Thyroid gland (tissue), 4 donors: ENCODE results near the gene TRPC1. TPM values are rescaled to one million over a fixed set of nuclear protein-coding genes. Genes with fewer than 3 reads are reported as not detected.

Source experiments
- DNase-seq, 2 donors: peaks; one replicate each; pipeline ENCODE4 v3.0.0-alpha.2; 2019
- H3K27ac ChIP-seq, 3 donors: fragments of 200-600 bp; sonication (generic); 1 replicate in 2 of 3; 2 replicates in 1 of 3; pipeline ENCODE4 v1.5.1; 2016 to 2019; ENCODE audit warnings: mild to moderate bottlenecking in 1 of 3, moderate library complexity in 1 of 3
- H3K27me3 ChIP-seq: fragments of 200-600 bp; sonication (generic); one replicate; pipeline ENCODE4 v1.5.1; 2019
- H3K36me3 ChIP-seq, 2 donors: fragments of 200-600 bp; sonication (generic); one replicate each; pipeline ENCODE4 v1.5.1; 2016 to 2019
- H3K4me1 ChIP-seq, 2 donors: fragments of 200-600 bp; sonication (generic); one replicate each; pipeline ENCODE4 v1.5.1; 2017 to 2019
- H3K4me3 ChIP-seq, 3 donors: fragments of 200-600 bp; sonication (generic); replicated peaks in 1 of 3; 1 replicate in 2 of 3; 2 replicates in 1 of 3; pipeline ENCODE4 v1.5.1; 2016; ENCODE audit warnings: mild to moderate bottlenecking in 1 of 3
- H3K9me3 ChIP-seq: fragments of 200-600 bp; sonication (generic); one replicate; pipeline ENCODE4 v1.5.1; 2017
- POLR2A ChIP-seq, 2 donors: fragments of 450-650 bp; IDR thresholded peaks; one replicate each; pipeline ENCODE4 v1.6.1; 2017; ENCODE audit warnings: antibody characterized with exemption in 2 of 2, mild to moderate bottlenecking in 2 of 2, moderate library complexity in 1 of 2
- WGBS, 2 donors: methylation state at CpG; one replicate each; pipeline ENCODE4 v1.1.5; 2017; 5-methylcytosine and 5-hydroxymethylcytosine counted together
- intact Hi-C: fragments of 100-400 bp; cut with DNase I; formaldehyde crosslinking; loops from one replicate; pipeline ENCODE4 v1.15.1; 2023
- total RNA-seq, 4 donors: library from RNA; depleted of rRNA; stranded (reverse); fragments of >200 nt; gene quantifications; one replicate each; pipeline ENCODE4 v1.2.3, GENCODE V29; 2016
- TF ChIP-seq, protein P1 (sequence below), 6 experiments: fragments of 200-600 bp in 3 of 6; fragments of 450-650 bp in 3 of 6; sonication (generic) in 3 of 6; IDR thresholded peaks; one replicate each; pipeline ENCODE4 v1.5.1; 2016 to 2019; ENCODE audit warnings: antibody characterized with exemption in 6 of 6, mild to moderate bottlenecking in 2 of 6, inconsistent platforms in 1 of 6, moderate library complexity in 1 of 6

TRPC1 gene
- total RNA-seq, 4 donors from 2014 or later, result 18.2 to 22.5 (median 20.4) TPM

DNA sequence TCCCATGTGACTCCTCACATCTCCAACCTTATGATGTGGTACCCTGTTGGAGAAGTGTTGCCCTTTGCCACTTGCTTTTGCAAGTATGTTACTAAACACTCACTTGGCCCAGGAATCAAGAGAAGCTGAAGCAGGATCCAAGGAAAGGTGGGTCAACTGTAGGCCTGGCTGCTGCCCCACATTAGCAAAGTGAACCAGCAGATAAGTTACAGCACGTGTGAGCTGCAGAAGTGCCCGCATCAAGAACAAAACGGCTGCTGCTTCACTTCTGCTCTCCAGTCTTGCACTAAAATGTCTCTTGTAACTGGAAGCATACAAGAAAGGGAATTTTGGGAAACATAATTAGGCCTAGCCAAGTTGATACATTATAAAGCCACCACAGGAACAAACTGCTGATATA is 85.4 kb downstream of the TRPC1 start:
- WGBS, 2 donors, result 86 to 89% methylated on average over 3 of the region's 3 CpGs
- no peaks in the 10 kb centered on the region for H3K4me1 ChIP-seq

DNA sequence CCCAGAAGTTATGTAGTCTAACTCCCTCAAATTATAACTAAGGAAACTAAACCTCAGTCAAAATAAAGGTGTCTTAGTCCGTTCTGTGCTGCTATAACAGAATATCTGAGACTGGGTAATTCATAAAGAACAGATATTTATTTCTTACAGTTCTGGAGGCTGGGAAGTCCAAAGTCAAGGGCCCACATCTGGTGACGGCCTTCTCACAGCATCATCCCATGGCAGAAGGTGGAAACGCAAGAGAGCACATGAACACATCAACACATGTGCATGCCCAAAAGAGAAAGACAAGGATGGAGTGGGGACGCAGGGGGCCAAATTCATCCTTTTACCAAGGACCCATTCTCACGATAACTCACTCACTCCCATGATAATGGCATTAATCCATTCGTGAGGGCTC is 92.0 kb downstream of the TRPC1 start:
- no peaks in the 10 kb centered on the region for H3K27me3 ChIP-seq
- H3K4me1 ChIP-seq, result no peaks in the 10 kb centered on the region
- H3K27ac ChIP-seq, result no peak overlapping the region
- 95 to 97% methylated on average over 6 of the region's 6 CpGs for WGBS, 2 donors
- no peaks in the 10 kb centered on the region for H3K9me3 ChIP-seq
- intact Hi-C loops, result no loop called here
- DNase-seq, result no peak
- no peak overlapping the region for H3K4me3 ChIP-seq
- TF ChIP-seq, protein P1, sequence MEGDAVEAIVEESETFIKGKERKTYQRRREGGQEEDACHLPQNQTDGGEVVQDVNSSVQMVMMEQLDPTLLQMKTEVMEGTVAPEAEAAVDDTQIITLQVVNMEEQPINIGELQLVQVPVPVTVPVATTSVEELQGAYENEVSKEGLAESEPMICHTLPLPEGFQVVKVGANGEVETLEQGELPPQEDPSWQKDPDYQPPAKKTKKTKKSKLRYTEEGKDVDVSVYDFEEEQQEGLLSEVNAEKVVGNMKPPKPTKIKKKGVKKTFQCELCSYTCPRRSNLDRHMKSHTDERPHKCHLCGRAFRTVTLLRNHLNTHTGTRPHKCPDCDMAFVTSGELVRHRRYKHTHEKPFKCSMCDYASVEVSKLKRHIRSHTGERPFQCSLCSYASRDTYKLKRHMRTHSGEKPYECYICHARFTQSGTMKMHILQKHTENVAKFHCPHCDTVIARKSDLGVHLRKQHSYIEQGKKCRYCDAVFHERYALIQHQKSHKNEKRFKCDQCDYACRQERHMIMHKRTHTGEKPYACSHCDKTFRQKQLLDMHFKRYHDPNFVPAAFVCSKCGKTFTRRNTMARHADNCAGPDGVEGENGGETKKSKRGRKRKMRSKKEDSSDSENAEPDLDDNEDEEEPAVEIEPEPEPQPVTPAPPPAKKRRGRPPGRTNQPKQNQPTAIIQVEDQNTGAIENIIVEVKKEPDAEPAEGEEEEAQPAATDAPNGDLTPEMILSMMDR (IDR thresholded peaks at IDR 0.05), result no peak
- no peak for TF ChIP-seq POLR2A (IDR thresholded peaks at IDR 0.05)
- H3K36me3 ChIP-seq, result no peaks in the 10 kb centered on the region

More for the DNA sequence above, 85.4 kb downstream of the TRPC1 start:
- H3K9me3 ChIP-seq, result no peaks in the 10 kb centered on the region
- TF ChIP-seq, protein P1 (IDR thresholded peaks at IDR 0.05), result no peak
- no peak for TF ChIP-seq POLR2A (IDR thresholded peaks at IDR 0.05)
- no peaks in the 10 kb centered on the region for H3K27me3 ChIP-seq
- no peak overlapping the region for H3K4me3 ChIP-seq
- H3K27ac ChIP-seq, result no peak overlapping the region
- no peak for DNase-seq
- H3K36me3 ChIP-seq, result no peaks in the 10 kb centered on the region
- intact Hi-C loops, result no loop called here

- TF ChIP-seq POLR2A (IDR thresholded peaks at IDR 0.05), result no peak
- TF ChIP-seq, protein P1 (IDR thresholded peaks at IDR 0.05), result no peak
- 32 to 37% methylated on average over 1 of the region's 1 CpG for WGBS, 2 donors
- DNase-seq, result no peak
Observed at GRCh38 chr3:142817356-142817755, 93.5 kb downstream of the TRPC1 start.

GRCh38 chr3:142817897-142818296 is 94.1 kb downstream of the TRPC1 start:
- intact Hi-C loops, result no loop called here
- no peaks in the 10 kb centered on the region for H3K27me3 ChIP-seq
- WGBS, 2 donors, result 76 to 78% methylated on average over 7 of the region's 7 CpGs
- no peak for TF ChIP-seq POLR2A (IDR thresholded peaks at IDR 0.05)
- TF ChIP-seq, protein P1 (IDR thresholded peaks at IDR 0.05), result no peak
- no peak overlapping the region for H3K27ac ChIP-seq
- H3K4me3 ChIP-seq, result no peak overlapping the region
- H3K36me3 ChIP-seq, result no peaks in the 10 kb centered on the region
- no peaks in the 10 kb centered on the region for H3K9me3 ChIP-seq
- DNase-seq, result no peak
- H3K4me1 ChIP-seq, result no peaks in the 10 kb centered on the region

More at GRCh38 chr3:142817356-142817755, 93.5 kb downstream of the TRPC1 start:
- Histone ChIP-seq H3K9me3 (no peaks in the 10 kb centered on the region), H3K36me3 (no peaks in the 10 kb centered on the region), H3K27me3 (no peaks in the 10 kb centered on the region), H3K27ac (no peak overlapping the region), H3K4me3 (no peak overlapping the region), H3K4me1 (no peaks in the 10 kb centered on the region)
- intact Hi-C loops, result no loop called here

DNA sequence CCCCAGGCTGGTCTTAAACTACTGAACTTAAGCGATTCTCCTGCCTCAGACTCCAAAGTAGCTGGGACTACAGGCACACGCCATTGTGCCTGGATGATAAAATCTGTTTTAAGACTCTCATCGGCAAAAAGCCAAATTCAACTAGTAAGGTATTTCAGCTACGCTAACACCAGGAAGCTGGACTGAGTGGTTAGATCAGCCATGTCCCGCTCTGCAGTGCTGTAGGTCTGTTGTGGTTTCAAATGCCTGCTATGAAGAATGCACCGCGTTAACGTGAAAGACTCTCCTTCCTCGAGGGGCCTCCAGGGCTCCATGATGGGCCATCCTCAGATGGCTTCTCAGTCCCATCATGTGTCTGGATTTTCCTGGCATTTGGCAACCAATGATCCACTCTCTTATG is 94.8 kb downstream of the TRPC1 start:
- WGBS, 2 donors, result 94 to 97% methylated on average over 9 of the region's 9 CpGs
- no peak overlapping the region for H3K27ac ChIP-seq
- no peaks in the 10 kb centered on the region for H3K27me3 ChIP-seq
- intact Hi-C loops, result no loop called here
- no peak for DNase-seq
- no peak for TF ChIP-seq POLR2A (IDR thresholded peaks at IDR 0.05)
- TF ChIP-seq, protein P1 (IDR thresholded peaks at IDR 0.05), result no peak
- H3K4me3 ChIP-seq, result no peak overlapping the region
- H3K4me1 ChIP-seq, result no peaks in the 10 kb centered on the region
- H3K36me3 ChIP-seq, result no peaks in the 10 kb centered on the region
- no peaks in the 10 kb centered on the region for H3K9me3 ChIP-seq
